Ovary (tissue), 9 donors: ENCODE results near the gene LCP2. TPM values are rescaled to one million over a fixed set of nuclear protein-coding genes. Genes with fewer than 3 reads are reported as not detected.

Experiments used
- DNase-seq, 5 donors: peaks; one replicate each; pipeline ENCODE4 v3.0.0-alpha.2; 2019 to 2020
- H3K27ac ChIP-seq, 2 donors: fragments of 200-600 bp; one replicate each; pipeline versions ENCODE4 v1.5.1 to v1.8.0; 2019 to 2022
- H3K27me3 ChIP-seq: fragments of 200-600 bp; one replicate; pipeline ENCODE4 v1.8.0; 2022
- H3K36me3 ChIP-seq: fragments of 200-600 bp; sonication (generic); one replicate; pipeline ENCODE4 v1.5.1; 2019
- H3K4me1 ChIP-seq: one replicate; pipeline ENCODE4 v1.8.1; 2013; ENCODE audit warnings: mild to moderate bottlenecking, moderate library complexity; ENCODE audit not compliant: insufficient read depth
- H3K4me3 ChIP-seq: fragments of 200-600 bp; sonication (generic); one replicate; pipeline ENCODE4 v1.5.1; 2017
- H3K9me3 ChIP-seq, 2 donors: fragments of 200-600 bp in 1 of 2; sonication (generic) in 1 of 2; one replicate each; pipeline versions ENCODE4 v1.5.1 to v1.8.1; 2013 to 2019; ENCODE audit warnings: mild to moderate bottlenecking in 1 of 2, moderate library complexity in 1 of 2
- EP300 ChIP-seq: sonication (generic); formaldehyde crosslinking; IDR thresholded peaks from one replicate; pipeline ENCODE4 v1.6.1; 2017; ENCODE audit warnings: antibody characterized with exemption
- POLR2A ChIP-seq: fragments of 450-650 bp; IDR thresholded peaks from one replicate; pipeline ENCODE4 v1.6.1; 2017; ENCODE audit warnings: antibody characterized with exemption, mild to moderate bottlenecking, moderate library complexity
- WGBS, 3 donors: extraction: QIAGEN DNeasy Blood & Tissue Kit in 1 of 3; methylation state at CpG; one replicate each; pipeline versions ENCODE4 v1.1.5 to v1.1.7; 2013 to 2017; 5-methylcytosine and 5-hydroxymethylcytosine counted together
- intact Hi-C, 4 donors: fragments of 100-400 bp; cut with DNase I; formaldehyde crosslinking; loops; one replicate each; pipeline versions ENCODE4 v1.11.0 to v1.15.1; 2022 to 2023
- polyA plus RNA-seq, 2 donors: library from polyadenylated mRNA; stranded (reverse); fragments of 200-250 nt in 1 of 2; fragments of 350-450 nt in 1 of 2; fragmentation: Illumina TruSeq in 1 of 2; extraction: RNeasy Lipid Tissue Mini Kit (QIAGEN cat#74804) in 1 of 2; gene quantifications; one replicate each; pipeline ENCODE4 v1.2.3, GENCODE V29; 2013 to 2014
- total RNA-seq, 7 donors: library from RNA; depleted of rRNA in 2 of 7; stranded (reverse); fragments of >200 nt in 2 of 7; fragmentation: NEBNext Ultra II Directional in 3 of 7; extraction: Animal tissue kit (Norgen Biotek cat#: 25700) in 3 of 7; gene quantifications; one replicate each; pipeline versions ENCODE4 v1.1.0 to v1.2.4, GENCODE V29; 2016 to 2023
- TF ChIP-seq, protein P1 (sequence below), 3 donors: fragments of 450-650 bp in 2 of 3; fragments of 200-600 bp in 1 of 3; IDR thresholded peaks; one replicate each; pipeline versions ENCODE4 v1.5.1 to v1.8.0; 2016 to 2022; ENCODE audit warnings: antibody characterized with exemption in 3 of 3, mild to moderate bottlenecking in 1 of 3
- donor health status: DM: no; HTN: no; CAD: no; lungs with moderate emphysema.
- donor health status: DM: no; HTN: no; CAD: no.
- donor health status: Bipolar disorder and iron deficiency.
- donor health status: DM: yes; HTN: yes; CAD: no.
- donor health status: DM: no; HTN: no; CAD: no.
- donor health status: DM: yes; HTN: yes; CAD: no.

Gene LCP2
- total and polyA plus RNA-seq, 9 donors = 3.1 to 31.1 (median 6.4) TPM

DNA sequence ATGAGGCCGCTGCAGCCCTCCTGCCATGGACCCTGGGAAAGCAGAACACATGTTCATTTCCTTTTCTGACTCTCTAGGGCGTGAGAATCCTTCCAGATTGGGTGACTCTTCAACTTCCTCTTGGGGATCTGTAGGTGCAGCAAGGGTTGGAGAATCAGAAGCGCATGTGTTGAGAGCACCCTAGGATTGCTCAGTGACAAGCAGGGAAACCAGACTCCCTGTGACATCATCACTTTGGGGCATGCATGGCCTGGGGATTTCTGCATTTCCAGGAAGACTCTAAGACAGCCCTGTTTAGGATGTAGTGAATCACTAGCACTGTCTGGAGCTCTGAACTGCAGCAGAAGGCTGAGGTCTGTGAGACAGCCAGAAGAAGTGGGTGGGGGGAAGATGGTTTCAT is 15.1 kb upstream of the LCP2 start:
- intact Hi-C loops = no loop called here
- no peak for DNase-seq
- WGBS, 3 donors = 86 to 93% (median 89%) methylated on average over 3 of the region's 3 CpGs
- Histone ChIP-seq H3K27ac (no peak overlapping the region), H3K4me1 (peaks cover 16% of the 10 kb centered on the region), H3K36me3 (no peaks in the 10 kb centered on the region), H3K4me3 (no peak overlapping the region), H3K27me3 (no peaks in the 10 kb centered on the region), H3K9me3 (no peaks in the 10 kb centered on the region)
- TF ChIP-seq EP300 = no peak

DNA sequence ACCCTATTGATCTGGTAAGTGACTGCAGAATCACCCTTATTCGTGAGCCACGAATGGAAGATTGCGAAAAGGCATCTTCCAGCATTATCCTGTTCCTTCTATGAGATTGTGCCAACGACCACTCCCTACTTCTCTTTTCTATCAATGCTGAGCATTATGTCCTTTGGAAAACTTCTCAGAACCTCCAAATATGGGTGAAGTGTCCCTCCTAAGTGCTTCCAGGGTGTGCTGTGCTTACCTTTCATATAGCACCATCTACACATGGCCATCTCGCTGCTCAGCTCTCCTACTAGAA is 14.7 kb upstream of the LCP2 start:
- no peaks in the 10 kb centered on the region for H3K27me3 ChIP-seq
- no peak for DNase-seq
- H3K4me3 ChIP-seq = no peak overlapping the region
- WGBS, 3 donors = 90 to 95% (median 93%) methylated on average over 5 of the region's 5 CpGs
- H3K27ac ChIP-seq = no peak overlapping the region
- no peaks in the 10 kb centered on the region for H3K9me3 ChIP-seq
- intact Hi-C loops = no loop called here
- TF ChIP-seq POLR2A (no peak), EP300 (no peak)
- TF ChIP-seq, protein P1, sequence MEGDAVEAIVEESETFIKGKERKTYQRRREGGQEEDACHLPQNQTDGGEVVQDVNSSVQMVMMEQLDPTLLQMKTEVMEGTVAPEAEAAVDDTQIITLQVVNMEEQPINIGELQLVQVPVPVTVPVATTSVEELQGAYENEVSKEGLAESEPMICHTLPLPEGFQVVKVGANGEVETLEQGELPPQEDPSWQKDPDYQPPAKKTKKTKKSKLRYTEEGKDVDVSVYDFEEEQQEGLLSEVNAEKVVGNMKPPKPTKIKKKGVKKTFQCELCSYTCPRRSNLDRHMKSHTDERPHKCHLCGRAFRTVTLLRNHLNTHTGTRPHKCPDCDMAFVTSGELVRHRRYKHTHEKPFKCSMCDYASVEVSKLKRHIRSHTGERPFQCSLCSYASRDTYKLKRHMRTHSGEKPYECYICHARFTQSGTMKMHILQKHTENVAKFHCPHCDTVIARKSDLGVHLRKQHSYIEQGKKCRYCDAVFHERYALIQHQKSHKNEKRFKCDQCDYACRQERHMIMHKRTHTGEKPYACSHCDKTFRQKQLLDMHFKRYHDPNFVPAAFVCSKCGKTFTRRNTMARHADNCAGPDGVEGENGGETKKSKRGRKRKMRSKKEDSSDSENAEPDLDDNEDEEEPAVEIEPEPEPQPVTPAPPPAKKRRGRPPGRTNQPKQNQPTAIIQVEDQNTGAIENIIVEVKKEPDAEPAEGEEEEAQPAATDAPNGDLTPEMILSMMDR (IDR thresholded peaks at IDR 0.05) = no peak
- H3K36me3 ChIP-seq = no peaks in the 10 kb centered on the region
- H3K4me1 ChIP-seq = peaks cover 19% of the 10 kb centered on the region

DNA sequence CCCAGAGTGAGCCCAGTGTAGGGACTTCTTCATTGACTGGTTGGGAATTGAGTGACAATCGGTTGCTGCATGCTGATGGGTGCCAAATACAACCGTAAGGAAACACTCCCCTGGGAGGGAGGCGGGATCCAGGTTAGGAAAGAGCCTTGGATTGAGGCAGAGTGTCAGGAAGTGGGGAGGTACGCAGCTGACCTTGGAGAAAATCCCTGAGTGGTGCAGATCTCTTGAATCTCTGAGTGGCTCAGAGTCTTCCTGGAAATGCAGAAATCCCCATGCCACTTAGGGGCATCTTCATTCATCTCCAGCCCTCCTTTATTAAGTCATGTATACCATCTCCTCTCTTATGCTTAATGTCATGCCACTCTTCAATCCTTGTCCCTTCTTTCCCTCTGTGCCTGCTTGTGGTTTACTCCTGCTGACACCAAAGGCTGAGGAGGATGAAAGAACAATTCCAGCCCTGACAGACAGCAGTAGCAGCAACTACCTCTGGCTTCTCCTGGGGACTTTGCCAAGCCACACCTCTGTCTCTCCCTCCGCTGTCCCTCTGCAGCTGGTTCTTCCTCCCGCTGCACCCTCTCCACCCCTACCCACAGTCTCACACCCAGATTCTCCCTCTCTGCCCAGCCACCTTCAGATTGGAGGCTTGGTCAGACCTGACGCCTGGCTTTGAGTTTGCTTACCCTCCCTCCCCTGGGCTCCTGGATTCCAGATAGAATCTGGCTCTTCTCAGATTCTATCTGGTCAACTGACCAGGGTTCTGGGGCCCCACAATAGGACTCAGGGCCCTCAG is 14.1 kb upstream of the LCP2 start:
- DNase-seq = no peak
- Histone ChIP-seq H3K9me3 (no peaks in the 10 kb centered on the region), H3K4me3 (no peak overlapping the region), H3K36me3 (no peaks in the 10 kb centered on the region), H3K4me1 (peaks cover 20% of the 10 kb centered on the region), H3K27me3 (no peaks in the 10 kb centered on the region), H3K27ac (no peak overlapping the region)
- 70 to 77% (median 71%) methylated on average over 7 of the region's 7 CpGs for WGBS, 3 donors
- intact Hi-C loops = no loop called here
- no peak for TF ChIP-seq EP300
- no peak for TF ChIP-seq POLR2A
- TF ChIP-seq, protein P1 (IDR thresholded peaks at IDR 0.05) = no peak

DNA sequence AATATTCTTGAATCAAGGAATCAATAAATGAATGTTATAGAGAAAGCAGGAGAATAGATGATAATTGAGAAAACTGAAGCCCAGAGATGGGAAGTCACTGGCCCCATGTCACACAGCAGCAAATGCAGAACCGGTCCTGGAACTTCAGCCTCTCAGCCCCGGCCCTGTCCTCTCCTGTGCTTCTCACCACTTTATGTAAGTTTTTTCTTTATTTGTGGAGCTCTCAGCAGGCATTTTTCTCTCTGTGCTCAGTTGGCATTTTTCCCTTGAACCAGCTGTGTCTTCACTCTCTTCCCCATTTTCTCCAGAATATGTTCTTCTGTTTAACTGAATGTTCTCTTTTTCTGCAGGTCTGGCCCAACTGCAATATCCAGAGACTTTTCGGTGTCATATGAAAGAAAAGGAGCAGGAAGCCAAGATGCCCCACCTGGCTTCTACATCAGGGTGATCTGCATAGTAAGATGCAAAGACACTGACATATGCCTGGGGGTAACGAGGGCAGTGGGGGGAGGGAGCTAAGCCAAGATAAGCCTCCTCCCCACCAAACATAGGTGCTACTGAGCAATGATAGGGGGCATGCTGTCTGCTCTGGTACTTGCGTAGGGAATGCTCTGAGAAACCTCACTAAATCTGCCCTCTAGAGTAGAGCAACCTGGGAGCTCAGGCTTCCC is 12.8 kb upstream of the LCP2 start:
- Histone ChIP-seq H3K27ac (no peak overlapping the region), H3K27me3 (no peaks in the 10 kb centered on the region), H3K4me1 (peaks cover 22% of the 10 kb centered on the region), H3K9me3 (no peaks in the 10 kb centered on the region), H3K4me3 (no peak overlapping the region), H3K36me3 (no peaks in the 10 kb centered on the region)
- DNase-seq = no peak
- intact Hi-C loops = no loop called here
- WGBS, 3 donors = 36 to 51% (median 47%) methylated on average over 5 of the region's 5 CpGs
- TF ChIP-seq POLR2A = no peak
- TF ChIP-seq, protein P1 (IDR thresholded peaks at IDR 0.05) = no peak
- TF ChIP-seq EP300 = no peak

DNA sequence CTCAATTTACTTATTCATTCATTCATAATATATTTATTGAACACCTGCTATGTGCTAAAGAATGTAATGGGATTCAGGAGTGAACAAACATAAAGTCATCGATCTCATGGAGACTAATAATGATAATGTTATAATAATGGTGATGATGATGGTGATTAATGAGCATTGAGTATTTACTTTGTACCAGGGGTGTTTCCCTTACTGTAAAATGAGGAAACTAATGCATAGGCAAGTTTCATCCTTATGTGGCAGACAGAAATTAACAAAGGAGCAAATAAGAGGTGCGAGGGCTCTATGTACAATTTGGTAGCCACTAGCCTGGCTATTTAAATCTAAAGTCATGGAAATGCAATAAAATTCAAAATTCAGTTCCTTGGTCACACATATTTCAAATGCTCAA is 11.1 kb upstream of the LCP2 start:
- H3K27me3 ChIP-seq = no peaks in the 10 kb centered on the region
- WGBS, 3 donors = 95 to 96% (median 95%) methylated on average over 2 of the region's 2 CpGs
- H3K4me3 ChIP-seq = no peak overlapping the region
- peaks cover 19% of the 10 kb centered on the region for H3K4me1 ChIP-seq
- H3K36me3 ChIP-seq = no peaks in the 10 kb centered on the region
- peak overlapping the region in 1 of 2 donors; percentile 11 for H3K27ac ChIP-seq
- no peak for DNase-seq
- TF ChIP-seq POLR2A (no peak), EP300 (no peak)
- TF ChIP-seq, protein P1 (IDR thresholded peaks at IDR 0.05) = no peak
- intact Hi-C loops = loop anchor here in 1 of 4 donors (5.0 kb wide), 1 partner anchor 41 kb away; no protein-coding TSS in a partner anchor
- no peaks in the 10 kb centered on the region for H3K9me3 ChIP-seq
